ENCODE results near the gene TMC1. TPM values are rescaled to one million over a fixed set of nuclear protein-coding genes. Genes with fewer than 3 reads are reported as not detected.

TMC1 gene
- total RNA-seq, 1 experiment from 2014 or later, result 5.5 TPM

- Histone ChIP-seq H3K9me2 (ENCODE audit: insufficient read depth) (no peaks in the 10 kb centered on the region), H3K4me3 (no peak overlapping the region), H3F3A (ENCODE audit: insufficient read depth, low read depth) (no peaks in the 10 kb centered on the region), H3K27me3 (ENCODE audit: insufficient read depth, low read depth) (no peaks in the 10 kb centered on the region), H3K9me3 (ENCODE audit: insufficient read depth, low read depth) (no peaks in the 10 kb centered on the region), H3K4me2 (peak overlapping the region; percentile 15; the same call in 1 of the 2 replicates), H2AFZ (no peak overlapping the region), H4K20me1 (ENCODE audit: insufficient read depth) (no peaks in the 10 kb centered on the region), H3K27ac (0 out of 2 replicates have a peak overlapping the region, but pooled peaks have one; percentile 31), H3K4me1 (replicated peaks; ENCODE audit: insufficient read depth) (peaks cover 27% of the 10 kb centered on the region), H3K36me3 (ENCODE audit: low read depth) (no peaks in the 10 kb centered on the region), H3K79me2 (ENCODE audit: low read depth) (no peaks in the 10 kb centered on the region)
- TF ChIP-seq EZH2 (IDR thresholded peaks at IDR 0.05; ENCODE audit: low read depth) (no peak), CTCF (conservative IDR thresholded peaks at IDR 0.05) (peak; percentile 96)
- BruUV-seq (replicated peaks), result no TSS peak
- POLR2A ChIA-PET (ENCODE audit: unreplicated experiment), result interaction anchor here (0.7 to 1.4 kb wide), 4 partner anchors 38 to 300 kb away, joined by 3 to 6 read pairs (median 5); no protein-coding TSS in a partner anchor
- CTCF ChIA-PET, result no interaction called here
- peak; percentile 37 to 67 for DNase-seq
- intact Hi-C loops (cut with micrococcal nuclease; ENCODE audit: unreplicated experiment), result loop anchor here (1.0 to 5.0 kb wide), 11 partner anchors 38 to 592 kb away; partner anchors contain the start of gene ZFAND5
These were observed 71.3 kb downstream of the TMC1 start for GRCh38 chr9:72592502-72593403.

GRCh38 chr9:72596451-72597180 is 75.2 kb downstream of the TMC1 start:
- ChIA-PET POLR2A (ENCODE audit: unreplicated experiment) (interaction anchor here (0.6 kb wide), 1 partner anchor 42 kb away, joined by 4 read pairs; no protein-coding TSS in a partner anchor), CTCF (interaction anchor here (0.6 kb wide), 1 partner anchor 89 kb away, joined by 4 read pairs; no protein-coding TSS in a partner anchor)
- no peaks in the 10 kb centered on the region for H3K9me3 ChIP-seq (ENCODE audit: insufficient read depth, low read depth)
- H4K20me1 ChIP-seq (ENCODE audit: insufficient read depth), result no peaks in the 10 kb centered on the region
- TF ChIP-seq CTCF (conservative IDR thresholded peaks at IDR 0.05), result no peak
- H3K27ac ChIP-seq, result no peak overlapping the region
- no peaks in the 10 kb centered on the region for H3K36me3 ChIP-seq (ENCODE audit: low read depth)
- no peaks in the 10 kb centered on the region for H3K27me3 ChIP-seq (ENCODE audit: insufficient read depth, low read depth)
- peaks cover 7% of the 10 kb centered on the region for H3K4me1 ChIP-seq (replicated peaks; ENCODE audit: insufficient read depth)
- no peak for DNase-seq
- no peak overlapping the region for H3K4me2 ChIP-seq
- no peaks in the 10 kb centered on the region for H3K9me2 ChIP-seq (ENCODE audit: insufficient read depth)
- no peak overlapping the region for H3K4me3 ChIP-seq
- H3K79me2 ChIP-seq (ENCODE audit: low read depth), result no peaks in the 10 kb centered on the region
- BruUV-seq (replicated peaks), result no TSS peak
- intact Hi-C loops (cut with micrococcal nuclease; ENCODE audit: unreplicated experiment), result no loop called here
- peaks cover 3% of the 10 kb centered on the region; the same call in 1 of the 2 replicates for H3F3A ChIP-seq (ENCODE audit: insufficient read depth, low read depth)
- H2AFZ ChIP-seq, result no peak overlapping the region

GRCh38 chr9:72597181-72597517 is 75.7 kb downstream of the TMC1 start:
- Histone ChIP-seq H3K27ac (no peak overlapping the region), H4K20me1 (ENCODE audit: insufficient read depth) (no peaks in the 10 kb centered on the region), H3K9me2 (ENCODE audit: insufficient read depth) (no peaks in the 10 kb centered on the region), H3K4me2 (no peak overlapping the region), H3K4me3 (no peak overlapping the region), H3F3A (ENCODE audit: insufficient read depth, low read depth) (peaks cover 3% of the 10 kb centered on the region; the same call in 1 of the 2 replicates), H2AFZ (no peak overlapping the region), H3K36me3 (ENCODE audit: low read depth) (no peaks in the 10 kb centered on the region), H3K79me2 (ENCODE audit: low read depth) (no peaks in the 10 kb centered on the region), H3K27me3 (ENCODE audit: insufficient read depth, low read depth) (no peaks in the 10 kb centered on the region), H3K9me3 (ENCODE audit: insufficient read depth, low read depth) (no peaks in the 10 kb centered on the region), H3K4me1 (replicated peaks; ENCODE audit: insufficient read depth) (peaks cover 5% of the 10 kb centered on the region)
- no TSS peak for BruUV-seq (replicated peaks)
- no peak for TF ChIP-seq EZH2 (IDR thresholded peaks at IDR 0.05; ENCODE audit: low read depth)
- no peak for TF ChIP-seq CTCF (conservative IDR thresholded peaks at IDR 0.05)
- intact Hi-C loops (cut with micrococcal nuclease; ENCODE audit: unreplicated experiment), result no loop called here
- CTCF ChIA-PET, result interaction anchor here (0.6 kb wide), 1 partner anchor 88 kb away, joined by 4 read pairs; no protein-coding TSS in a partner anchor
- no peak for DNase-seq
- POLR2A ChIA-PET (ENCODE audit: unreplicated experiment), result interaction anchor here (0.6 kb wide), 1 partner anchor 43 kb away, joined by 4 read pairs; no protein-coding TSS in a partner anchor

Data from PC-9 (cell line).